ENCODE data around the gene WDR64.

DNA sequence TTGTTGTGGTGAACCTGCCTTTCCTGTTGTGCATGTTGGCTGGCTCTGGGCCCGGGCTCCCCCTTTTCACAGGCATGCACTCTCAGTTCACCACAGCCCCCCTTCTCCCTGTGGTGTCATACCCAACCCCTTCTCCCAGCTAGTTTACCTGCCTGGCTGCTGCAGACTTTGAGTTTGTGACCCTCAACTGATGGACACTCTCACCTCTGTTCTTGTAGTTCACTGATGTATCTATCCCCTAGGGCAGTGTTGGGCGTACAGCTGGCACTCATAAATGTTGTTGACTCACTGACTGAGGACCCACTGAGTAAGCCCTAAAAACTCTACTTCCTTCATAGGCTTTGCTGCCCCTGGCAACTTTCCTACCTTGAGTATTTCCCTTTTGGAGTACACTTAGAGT is 54.9 kb downstream of the WDR64 start:
- TF ChIP-seq CTCF (IDR thresholded peaks at IDR 0.05): no peak
- TF ChIP-seq POLR2A (IDR thresholded peaks at IDR 0.05): no peak
